Neural progenitor cell (in vitro differentiated cells): Measurements from ENCODE around the gene DUT.

ENCODE experiments used
- EZH2 ChIP-seq: fragments of 200-600 bp; sonication (generic); IDR thresholded peaks from 2 replicates; pipeline ENCODE4 v1.6.1; 2017; ENCODE audit warnings: antibody characterized with exemption, mild to moderate bottlenecking, moderate library complexity
- TF ChIP-seq, protein P1 (sequence below): fragments of 200-600 bp; sonication (generic); IDR thresholded peaks from 2 replicates; pipeline ENCODE4 v1.5.1; 2017; ENCODE audit warnings: antibody characterized with exemption, mild to moderate bottlenecking

- TF ChIP-seq, protein P1, sequence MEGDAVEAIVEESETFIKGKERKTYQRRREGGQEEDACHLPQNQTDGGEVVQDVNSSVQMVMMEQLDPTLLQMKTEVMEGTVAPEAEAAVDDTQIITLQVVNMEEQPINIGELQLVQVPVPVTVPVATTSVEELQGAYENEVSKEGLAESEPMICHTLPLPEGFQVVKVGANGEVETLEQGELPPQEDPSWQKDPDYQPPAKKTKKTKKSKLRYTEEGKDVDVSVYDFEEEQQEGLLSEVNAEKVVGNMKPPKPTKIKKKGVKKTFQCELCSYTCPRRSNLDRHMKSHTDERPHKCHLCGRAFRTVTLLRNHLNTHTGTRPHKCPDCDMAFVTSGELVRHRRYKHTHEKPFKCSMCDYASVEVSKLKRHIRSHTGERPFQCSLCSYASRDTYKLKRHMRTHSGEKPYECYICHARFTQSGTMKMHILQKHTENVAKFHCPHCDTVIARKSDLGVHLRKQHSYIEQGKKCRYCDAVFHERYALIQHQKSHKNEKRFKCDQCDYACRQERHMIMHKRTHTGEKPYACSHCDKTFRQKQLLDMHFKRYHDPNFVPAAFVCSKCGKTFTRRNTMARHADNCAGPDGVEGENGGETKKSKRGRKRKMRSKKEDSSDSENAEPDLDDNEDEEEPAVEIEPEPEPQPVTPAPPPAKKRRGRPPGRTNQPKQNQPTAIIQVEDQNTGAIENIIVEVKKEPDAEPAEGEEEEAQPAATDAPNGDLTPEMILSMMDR: no peak
- TF ChIP-seq EZH2: no peak
Observed at GRCh38 chr15:48315041-48315440, 16.2 kb upstream of the DUT start.
